Fibroblast of pulmonary artery (primary cell): ENCODE measurements around the gene RELL2.

Source experiments
- DNase-seq: peaks from one replicate; pipeline ENCODE4 v3.0.0-alpha.2; 2010; ENCODE audit warnings: low read depth
- H3K4me3 ChIP-seq: replicated peaks from 2 replicates; pipeline ENCODE4 v1.5.1; 2011; ENCODE audit warnings: low read depth, mild to moderate bottlenecking, control low read depth, low read length, moderate library complexity
- CTCF ChIP-seq: IDR thresholded peaks from 2 replicates; pipeline ENCODE4 v1.5.1; 2011; ENCODE audit warnings: mild to moderate bottlenecking, control low read depth, low read length, inconsistent platforms; ENCODE audit errors: missing control alignments

Gene RELL2

DNA sequence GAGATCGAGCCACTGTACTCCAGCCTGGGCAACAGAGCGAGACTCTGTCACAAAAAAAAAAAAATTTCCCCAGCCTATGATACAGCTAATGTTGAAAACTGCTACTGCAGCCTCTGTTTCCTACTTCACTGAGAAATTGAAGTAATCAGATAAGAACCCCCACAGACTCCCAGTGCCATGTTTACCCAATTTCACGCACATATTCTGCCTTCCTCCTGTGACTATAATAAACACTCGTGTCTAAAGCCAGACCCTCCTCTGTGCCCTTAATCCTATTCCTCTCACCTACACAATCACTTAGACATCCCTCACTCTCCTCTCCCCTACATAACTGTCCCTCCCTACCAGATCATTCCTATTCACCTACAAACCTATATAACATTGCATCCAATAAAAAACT lies 38.9 kb downstream of the RELL2 start:
- no peak for TF ChIP-seq CTCF
- DNase-seq, result no peak
- H3K4me3 ChIP-seq, result no peak overlapping the region

GRCh38 chr5:141677415-141677814 lies 40.6 kb downstream of the RELL2 start:
- no peak overlapping the region for H3K4me3 ChIP-seq
- DNase-seq, result no peak
- peak; percentile 24 for TF ChIP-seq CTCF

DNA sequence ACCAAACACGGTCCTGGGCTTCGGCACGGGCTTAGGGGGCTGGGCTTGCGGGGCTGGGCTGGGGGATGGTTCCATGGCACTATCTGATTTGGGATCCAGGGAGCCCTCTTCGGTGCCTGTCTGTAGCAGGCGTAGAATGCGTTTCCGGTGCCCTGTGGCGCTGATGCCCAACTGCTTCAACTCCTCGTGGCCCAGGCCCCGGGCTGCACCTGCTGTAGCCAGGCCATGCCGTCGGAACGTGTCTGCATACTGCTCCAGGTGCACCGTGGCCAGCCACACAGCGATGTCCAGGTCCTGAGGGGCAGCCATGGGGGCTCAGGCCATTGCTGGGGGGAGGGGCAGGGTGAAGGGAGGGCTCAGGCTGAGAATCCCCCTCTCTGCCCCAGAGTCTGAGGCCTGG lies 43.4 kb downstream of the RELL2 start:
- H3K4me3 ChIP-seq, result peak overlapping the region; percentile 67
- TF ChIP-seq CTCF, result no peak
- DNase-seq, result no peak

DNA sequence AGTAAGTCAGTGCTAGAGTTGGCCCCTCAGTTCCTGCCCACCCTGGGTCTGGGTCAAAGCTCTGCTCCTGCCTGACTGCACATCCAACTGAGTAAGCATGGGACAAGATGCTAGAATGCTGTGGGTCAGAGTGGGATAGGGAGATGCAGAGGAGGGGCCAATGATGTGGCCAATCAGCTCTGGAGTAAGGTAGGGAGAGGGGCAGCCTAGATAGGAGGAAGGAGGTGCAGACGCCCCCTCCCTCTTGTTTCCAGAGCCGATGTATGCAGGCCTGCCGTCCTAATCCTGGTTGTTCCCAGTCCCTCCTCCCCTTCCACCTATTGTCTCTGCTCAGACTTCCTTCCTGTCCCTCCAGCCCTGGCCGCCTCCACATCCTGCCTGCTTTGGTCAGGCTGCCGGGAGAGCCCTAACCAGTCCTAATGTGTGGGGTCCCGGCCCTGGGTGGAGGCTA lies 44.0 kb downstream of the RELL2 start:
- H3K4me3 ChIP-seq, result peak overlapping the region; percentile 67
- peak; percentile 92 for DNase-seq
- no peak for TF ChIP-seq CTCF

- peak overlapping the region; percentile 67 for H3K4me3 ChIP-seq
- no peak for TF ChIP-seq CTCF
- DNase-seq, result no peak
Observed at GRCh38 chr5:141681295-141681694, 44.5 kb downstream of the RELL2 start.

DNA sequence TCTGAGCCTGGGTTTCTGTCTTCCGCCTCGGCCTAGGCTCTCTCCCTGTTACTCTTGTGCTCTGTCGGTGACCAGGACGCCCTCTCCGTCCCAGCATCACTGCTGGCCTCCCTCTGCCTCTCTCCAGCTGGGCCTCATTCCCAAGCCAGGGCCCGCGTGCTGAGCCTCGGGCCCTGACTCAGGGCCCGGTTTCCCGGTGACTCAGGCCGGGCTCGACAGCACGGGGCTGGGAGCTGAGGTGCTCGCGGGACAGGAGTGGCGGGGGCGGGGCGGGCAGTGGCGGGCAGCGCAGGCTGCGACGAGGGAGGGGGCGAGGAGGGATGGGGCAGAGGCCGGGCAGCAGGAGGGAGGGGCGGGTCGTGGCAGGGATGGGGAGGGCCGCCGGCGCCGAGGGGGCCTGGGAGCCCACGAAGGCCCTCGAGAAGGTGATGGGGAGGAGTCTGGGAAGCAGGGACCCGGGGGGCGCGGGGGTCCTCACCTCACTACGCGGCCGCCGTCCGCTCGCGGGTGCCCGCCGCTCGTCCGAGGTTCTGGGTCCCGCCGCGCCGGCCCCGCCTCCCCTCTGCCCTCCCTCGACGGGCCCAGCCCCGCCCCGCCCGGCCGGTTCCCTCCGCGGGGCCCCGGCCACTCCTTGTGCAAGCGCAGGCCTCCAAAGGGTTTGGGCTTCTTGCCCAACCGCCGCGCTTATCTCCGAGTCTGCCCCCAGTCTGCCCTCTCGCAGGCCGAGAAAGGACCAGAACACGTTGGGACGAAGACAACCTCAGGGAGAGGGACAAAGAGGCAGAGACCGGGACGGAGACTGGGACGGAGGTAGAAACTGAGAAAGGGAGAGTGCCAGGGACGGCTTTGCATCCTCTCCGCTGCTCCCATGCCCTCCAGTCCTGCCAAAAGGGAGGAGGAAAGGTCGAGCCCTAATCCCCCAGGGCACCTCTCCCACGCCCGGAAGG lies 45.2 kb downstream of the RELL2 start, which contains the start of gene ARAP3:
Gene ARAP3, minus strand, starts transcription at position 536 of the 947 bp plus-strand sequence. CDS start 1,744 bp downstream, outside the sequence.
- no peak for TF ChIP-seq CTCF
- peak; percentile 90 for DNase-seq
- peak within 1 kb of the TSS; percentile 67 for H3K4me3 ChIP-seq
